HepG2 (cell line): ENCODE data around the gene TRIM8. TPM values are rescaled to one million over a fixed set of nuclear protein-coding genes. Genes with fewer than 3 reads are reported as not detected.

Experiments
- CBX2 ChIP-seq, 2 experiments: fragments of 200-600 bp in 1 of 2; sonication (generic); formaldehyde crosslinking in 1 of 2; IDR thresholded peaks; 2 replicates each; pipeline versions ENCODE4 v1.7.0 to v1.8.1; 2018 to 2022; ENCODE audit warnings: low read depth in 2 of 2, low read length in 1 of 2, mild to moderate bottlenecking in 1 of 2, missing genetic modification reagents in 1 of 2
- CTCF ChIP-seq: sonication (generic); formaldehyde crosslinking; IDR thresholded peaks from 2 replicates; pipeline ENCODE4 v1.5.0; 2020; ENCODE audit warnings: mild to moderate bottlenecking, missing genetic modification reagents, moderate library complexity
- FOXP1 ChIP-seq, 2 experiments: fragments of 450-650 bp in 1 of 2; IDR thresholded peaks; 2 replicates each; pipeline ENCODE4 v1.6.1; 2017 to 2018; ENCODE audit warnings: antibody characterized with exemption in 1 of 2
- KLF11 ChIP-seq: IDR thresholded peaks from 2 replicates; pipeline ENCODE4 v1.6.1; 2016; ENCODE audit warnings: missing compliant biosample characterization
- MEIS1 ChIP-seq: sonication (generic); formaldehyde crosslinking; IDR thresholded peaks from 2 replicates; pipeline ENCODE4 v1.9.0; 2021; ENCODE audit warnings: mild to moderate bottlenecking, missing genetic modification reagents, moderate library complexity, borderline replicate concordance
- PBX2 ChIP-seq: IDR thresholded peaks from 2 replicates; pipeline ENCODE4 v1.6.1; 2016; ENCODE audit warnings: control low read depth
- RARG ChIP-seq: sonication (generic); formaldehyde crosslinking; IDR thresholded peaks from 2 replicates; pipeline ENCODE4 v1.4.0; 2020; ENCODE audit warnings: low read depth, mild to moderate bottlenecking, missing genetic modification reagents
- RBM22 ChIP-seq: fragments of 200-400 bp; formaldehyde crosslinking; optimal IDR thresholded peaks from 2 replicates; pipeline ENCODE3; 2017; ENCODE audit warnings: mild to moderate bottlenecking, low read length, moderate library complexity
- RXRA ChIP-seq: sonication (generic); formaldehyde crosslinking; IDR thresholded peaks from 2 replicates; pipeline ENCODE4 v1.5.1; 2020; ENCODE audit warnings: missing genetic modification reagents
- SMAD3 ChIP-seq: sonication (generic); formaldehyde crosslinking; IDR thresholded peaks from 2 replicates; pipeline ENCODE4 v1.4.0; 2020; ENCODE audit warnings: missing genetic modification reagents
- SMARCC2 ChIP-seq: fragments of 450-650 bp; IDR thresholded peaks from 2 replicates; pipeline ENCODE4 v1.6.1; 2017; ENCODE audit warnings: antibody characterized with exemption, mild to moderate bottlenecking
- ZNF138 ChIP-seq: sonication (generic); formaldehyde crosslinking; IDR thresholded peaks from 2 replicates; pipeline ENCODE4 v1.5.0; 2020; ENCODE audit warnings: mild to moderate bottlenecking, low read depth, missing genetic modification reagents
- ZNF563 ChIP-seq: sonication (generic); formaldehyde crosslinking; IDR thresholded peaks from 2 replicates; pipeline ENCODE4 v1.8.0; 2022; ENCODE audit warnings: mild to moderate bottlenecking, moderate library complexity, missing genetic modification reagents
- ZNF777 ChIP-seq: sonication (generic); formaldehyde crosslinking; IDR thresholded peaks from 2 replicates; pipeline ENCODE4 v1.4.0; 2020; ENCODE audit warnings: missing genetic modification reagents
- polyA plus RNA-seq, 8 experiments: library from polyadenylated mRNA; depleted of rRNA in 3 of 8; stranded (reverse) in 7 of 8; unstranded in 1 of 8; fragments of >200 nt; fragmentation: Illumina TruSeq in 4 of 8; extraction: Trizol in 4 of 8; gene quantifications; 2 replicates each; pipeline versions ENCODE4 v1.2.1 to v1.2.3, GENCODE V29; 2011 to 2016; ENCODE audit warnings: low read depth in 4 of 8, missing spikeins in 1 of 8, mixed read lengths in 1 of 8; ENCODE audit not compliant: insufficient read depth in 1 of 8
- total RNA-seq, 5 experiments: library from RNA; depleted of rRNA; stranded (reverse); fragments of >200 nt; fragmentation: Illumina TruSeq; extraction: Trizol; gene quantifications; 2 replicates each; pipeline ENCODE4 v1.2.3, GENCODE V29; 2016; ENCODE audit warnings: low read depth in 1 of 5
- TF ChIP-seq, protein P1 (sequence below): sonication (generic); formaldehyde crosslinking; IDR thresholded peaks from 2 replicates; pipeline ENCODE4 v1.5.1; 2020; ENCODE audit warnings: mild to moderate bottlenecking, missing genetic modification reagents, borderline replicate concordance
- TF ChIP-seq, protein P2 (sequence below): sonication (generic); formaldehyde crosslinking; IDR thresholded peaks from 2 replicates; pipeline ENCODE4 v1.8.0; 2022; ENCODE audit warnings: mild to moderate bottlenecking, missing genetic modification reagents, moderate library complexity

Gene TRIM8
- total and polyA plus RNA-seq, 2 of the 13 experiments (the other 11 are each of a cell fraction or from before 2014, with no cell fraction given) = 38.9 to 66.5 TPM

GRCh38 chr10:102597131-102597991 is 46.9 kb upstream of the TRIM8 start (continued):
- no peak for TF ChIP-seq SMARCC2
- TF ChIP-seq, protein P1, sequence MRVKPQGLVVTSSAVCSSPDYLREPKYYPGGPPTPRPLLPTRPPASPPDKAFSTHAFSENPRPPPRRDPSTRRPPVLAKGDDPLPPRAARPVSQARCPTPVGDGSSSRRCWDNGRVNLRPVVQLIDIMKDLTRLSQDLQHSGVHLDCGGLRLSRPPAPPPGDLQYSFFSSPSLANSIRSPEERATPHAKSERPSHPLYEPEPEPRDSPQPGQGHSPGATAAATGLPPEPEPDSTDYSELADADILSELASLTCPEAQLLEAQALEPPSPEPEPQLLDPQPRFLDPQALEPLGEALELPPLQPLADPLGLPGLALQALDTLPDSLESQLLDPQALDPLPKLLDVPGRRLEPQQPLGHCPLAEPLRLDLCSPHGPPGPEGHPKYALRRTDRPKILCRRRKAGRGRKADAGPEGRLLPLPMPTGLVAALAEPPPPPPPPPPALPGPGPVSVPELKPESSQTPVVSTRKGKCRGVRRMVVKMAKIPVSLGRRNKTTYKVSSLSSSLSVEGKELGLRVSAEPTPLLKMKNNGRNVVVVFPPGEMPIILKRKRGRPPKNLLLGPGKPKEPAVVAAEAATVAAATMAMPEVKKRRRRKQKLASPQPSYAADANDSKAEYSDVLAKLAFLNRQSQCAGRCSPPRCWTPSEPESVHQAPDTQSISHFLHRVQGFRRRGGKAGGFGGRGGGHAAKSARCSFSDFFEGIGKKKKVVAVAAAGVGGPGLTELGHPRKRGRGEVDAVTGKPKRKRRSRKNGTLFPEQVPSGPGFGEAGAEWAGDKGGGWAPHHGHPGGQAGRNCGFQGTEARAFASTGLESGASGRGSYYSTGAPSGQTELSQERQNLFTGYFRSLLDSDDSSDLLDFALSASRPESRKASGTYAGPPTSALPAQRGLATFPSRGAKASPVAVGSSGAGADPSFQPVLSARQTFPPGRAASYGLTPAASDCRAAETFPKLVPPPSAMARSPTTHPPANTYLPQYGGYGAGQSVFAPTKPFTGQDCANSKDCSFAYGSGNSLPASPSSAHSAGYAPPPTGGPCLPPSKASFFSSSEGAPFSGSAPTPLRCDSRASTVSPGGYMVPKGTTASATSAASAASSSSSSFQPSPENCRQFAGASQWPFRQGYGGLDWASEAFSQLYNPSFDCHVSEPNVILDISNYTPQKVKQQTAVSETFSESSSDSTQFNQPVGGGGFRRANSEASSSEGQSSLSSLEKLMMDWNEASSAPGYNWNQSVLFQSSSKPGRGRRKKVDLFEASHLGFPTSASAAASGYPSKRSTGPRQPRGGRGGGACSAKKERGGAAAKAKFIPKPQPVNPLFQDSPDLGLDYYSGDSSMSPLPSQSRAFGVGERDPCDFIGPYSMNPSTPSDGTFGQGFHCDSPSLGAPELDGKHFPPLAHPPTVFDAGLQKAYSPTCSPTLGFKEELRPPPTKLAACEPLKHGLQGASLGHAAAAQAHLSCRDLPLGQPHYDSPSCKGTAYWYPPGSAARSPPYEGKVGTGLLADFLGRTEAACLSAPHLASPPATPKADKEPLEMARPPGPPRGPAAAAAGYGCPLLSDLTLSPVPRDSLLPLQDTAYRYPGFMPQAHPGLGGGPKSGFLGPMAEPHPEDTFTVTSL (CRISPR knock-in tag) = peak; percentile 86; the same call in 1 of the 2 replicates
- TF ChIP-seq SMAD3 (CRISPR knock-in tag) = peak; percentile 80; the same call in 1 of the 2 replicates
- TF ChIP-seq ZNF138 (CRISPR knock-in tag) = no peak
- no peak for TF ChIP-seq RARG (CRISPR knock-in tag)
- TF ChIP-seq KLF11 (CRISPR knock-in tag) = peak; percentile 81; the same call in 1 of the 2 replicates
- no peak for TF ChIP-seq ZNF777 (CRISPR knock-in tag)
- TF ChIP-seq, protein P2, sequence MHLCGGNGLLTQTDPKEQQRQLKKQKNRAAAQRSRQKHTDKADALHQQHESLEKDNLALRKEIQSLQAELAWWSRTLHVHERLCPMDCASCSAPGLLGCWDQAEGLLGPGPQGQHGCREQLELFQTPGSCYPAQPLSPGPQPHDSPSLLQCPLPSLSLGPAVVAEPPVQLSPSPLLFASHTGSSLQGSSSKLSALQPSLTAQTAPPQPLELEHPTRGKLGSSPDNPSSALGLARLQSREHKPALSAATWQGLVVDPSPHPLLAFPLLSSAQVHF (CRISPR knock-in tag) = no peak
- peak; percentile 93 for TF ChIP-seq RXRA (CRISPR knock-in tag)
- peak; percentile 27; the same call in 1 of the 2 replicates for TF ChIP-seq MEIS1 (CRISPR knock-in tag)
- no peak; the same call in 1 of the 2 replicates for TF ChIP-seq PBX2
- TF ChIP-seq RBM22 = no peak
- TF ChIP-seq ZNF563 (CRISPR knock-in tag) = 0 out of 2 replicates have a peak, but pooled peaks have one; percentile 37
- no peak for TF ChIP-seq FOXP1 (IDR thresholded peaks at IDR 0.05)
- TF ChIP-seq FOXP1 (CRISPR knock-in tag; IDR thresholded peaks at IDR 0.05) = peak; percentile 63; the same call in 1 of the 2 replicates
- TF ChIP-seq CBX2 (IDR thresholded peaks at IDR 0.05; ENCODE audit: low read depth, low read length) = no peak
- no peak for TF ChIP-seq CBX2 (CRISPR knock-in tag; IDR thresholded peaks at IDR 0.05; ENCODE audit: low read depth)
- peak; percentile 37 for TF ChIP-seq CTCF (CRISPR knock-in tag)
